Measurements from ENCODE around the gene IL1B. TPM values are rescaled to one million over a fixed set of nuclear protein-coding genes. Genes with fewer than 3 reads are reported as not detected.

IL1B gene
- total and polyA plus RNA-seq, 2 of the 8 experiments (the other 6 are each of a cell fraction or from before 2014, with no cell fraction given): not detected

GRCh38 chr2:112805542-112805941 is 31.0 kb downstream of the IL1B start:
- Histone ChIP-seq H2BK5ac (ENCODE audit: low read depth, low read length) (peak overlapping the region; percentile 66; the same call in 1 of the 2 replicates), H3K23ac (ENCODE audit: insufficient read length) (no peak overlapping the region), H3K4ac (replicated peaks; ENCODE audit: insufficient read length, low read depth, low read length) (peak overlapping the region; percentile 17), H2BK20ac (ENCODE audit: low read length) (no peak overlapping the region), H3K36me3 (ENCODE audit: control insufficient read depth in 2 of 4, insufficient read depth in 4 of 4, low read length in 3 of 4) (no peaks in the 10 kb centered on the region), H3K4me2 (ENCODE audit: insufficient read depth in 1 of 2, low read depth in 2 of 2, low read length in 2 of 2) (no peak overlapping the region), H3K4me1 (replicated peaks in 1 of 4; ENCODE audit: control insufficient read depth in 3 of 4, insufficient read depth in 4 of 4, low read length in 3 of 4) (no peaks in the 10 kb centered on the region), H4K5ac (ENCODE audit: insufficient read length, low read depth, low read length) (no peak overlapping the region), H4K91ac (replicated peaks; ENCODE audit: insufficient read length, low read length) (no peak overlapping the region), H3K79me1 (ENCODE audit: low read depth, low read length) (no peaks in the 10 kb centered on the region), H3K27me3 (replicated peaks in 1 of 4; ENCODE audit: control insufficient read depth in 3 of 4, extremely low read depth in 1 of 4, insufficient read depth in 3 of 4, low read length in 3 of 4) (no peaks in the 10 kb centered on the region), H4K8ac (ENCODE audit: extremely low read depth, insufficient read depth, low read length) (no peak overlapping the region), H3K18ac (ENCODE audit: extremely low read depth, low read length) (0 out of 2 replicates have a peak overlapping the region, but pooled peaks have one; percentile 36), H2BK12ac (ENCODE audit: low read depth, low read length) (no peak overlapping the region), H3K9me3 (ENCODE audit: insufficient read depth in 2 of 2, low read depth in 1 of 2, low read length in 1 of 2) (no peaks in the 10 kb centered on the region), H4K20me1 (replicated peaks in 1 of 2; ENCODE audit: control insufficient read depth in 1 of 2, insufficient read depth in 2 of 2, low read length in 2 of 2) (no peaks in the 10 kb centered on the region), H2AK5ac (ENCODE audit: low read depth, low read length) (no peak overlapping the region), H3K4me3 (ENCODE audit: extremely low read depth in 1 of 4, insufficient read depth in 2 of 4, low read depth in 3 of 4, low read length in 4 of 4) (no peak overlapping the region), H3K23me2 (ENCODE audit: low read depth, low read length) (no peaks in the 10 kb centered on the region), H3K9ac (replicated peaks in 1 of 4; ENCODE audit: extremely low read depth in 1 of 4, low read depth in 3 of 4, low read length in 3 of 4) (no peak overlapping the region), H2BK120ac (replicated peaks; ENCODE audit: low read depth, low read length) (no peak overlapping the region), H3K27ac (ENCODE audit: low read depth, low read length) (no peak overlapping the region), H2BK15ac (ENCODE audit: low read length) (no peak overlapping the region), H3K56ac (replicated peaks; ENCODE audit: insufficient read length, low read depth, low read length) (no peak overlapping the region), H3K14ac (ENCODE audit: insufficient read length) (no peak overlapping the region), H3K79me2 (ENCODE audit: control insufficient read depth in 1 of 2, insufficient read depth in 2 of 2, low read length in 2 of 2) (no peaks in the 10 kb centered on the region), H2AFZ (ENCODE audit: low read length) (peak overlapping the region; percentile 88; the same call in 1 of the 2 replicates)
- WGBS, 2 experiments (ENCODE audit: extremely low coverage in 1 of 2, insufficient coverage in 1 of 2, insufficient read length in 1 of 2, insufficient replicate concordance in 2 of 2, low coverage in 1 of 2, low lambda C conversion rate in 2 of 2, missing lambda C conversion rate in 1 of 2): 88% methylated on average over 11 of the region's 11 CpGs; no CpG with 5 or more reads in 1 of the 2 experiments
- ChIA-PET POLR2A (ENCODE audit: partially characterized antibody) (interaction anchor here (0.6 kb wide), 1 partner anchor 45 kb away, joined by 4 read pairs; no protein-coding TSS in a partner anchor), CTCF (ENCODE audit: partially characterized antibody) (interaction anchor here (0.6 to 1.0 kb wide), 3 partner anchors 20 to 79 kb away, joined by 3 read pairs; no protein-coding TSS in a partner anchor)
- no peak for DNase-seq (ENCODE audit: low read depth in 1 of 2, low spot score in 2 of 2)
- FAIRE-seq: no peak
- TF ChIP-seq TEAD4 (IDR thresholded peaks at IDR 0.05; ENCODE audit: low read depth, low read length) (no peak), JUN (IDR thresholded peaks at IDR 0.05; ENCODE audit: low read depth, low read length) (no peak), CBX5 (IDR thresholded peaks at IDR 0.05; ENCODE audit: low read depth, low read length) (no peak), SAP30 (IDR thresholded peaks at IDR 0.05; ENCODE audit: insufficient read depth, insufficient replicate concordance, low read length) (no peak), EP300 (IDR thresholded peaks at IDR 0.05; ENCODE audit: borderline replicate concordance in 1 of 2, low read depth in 2 of 2, low read length in 2 of 2) (no peak), CBX8 (IDR thresholded peaks at IDR 0.05; ENCODE audit: borderline replicate concordance, low read depth, low read length) (no peak), BRCA1 (IDR thresholded peaks at IDR 0.05; ENCODE audit: low read depth, low read length) (no peak), HDAC6 (IDR thresholded peaks at IDR 0.05; ENCODE audit: low read depth, low read length) (no peak), SP4 (IDR thresholded peaks at IDR 0.05; ENCODE audit: low read length) (no peak), ASH2L (IDR thresholded peaks at IDR 0.05; ENCODE audit: low read length) (no peak), BACH1 (IDR thresholded peaks at IDR 0.05; ENCODE audit: low read length) (no peak), NANOG (IDR thresholded peaks at IDR 0.05; ENCODE audit: insufficient read depth, low read depth, low read length, poor library complexity, severe bottlenecking) (no peak), SIX5 (IDR thresholded peaks at IDR 0.05; ENCODE audit: low read depth, low read length) (no peak), RBBP5 (IDR thresholded peaks at IDR 0.05; ENCODE audit: borderline replicate concordance, low read depth, low read length) (no peak), TCF12 (IDR thresholded peaks at IDR 0.05; ENCODE audit: low read depth, low read length) (no peak)

Measured in H1 (cell line).